Stimulated activated CD4-positive, alpha-beta T cell treated with anti-CD3 and anti-CD28 coated beads, Interleukin-1b, Interleukin-23, amount 100 ng/mL, for 1 hour (primary cell): ENCODE measurements around the gene GAGE10.
"Not testable (repeated sequence)": the region's sequence is repeated elsewhere in the genome, so short reads cannot be mapped to it uniquely, and the experiment has no call there.

Experiments
- DNase-seq, 2 donors: peaks; one replicate each; pipeline ENCODE4 v3.0.0-alpha.2; 2020; ENCODE audit warnings: low read depth in 2 of 2

GAGE10 gene

DNA sequence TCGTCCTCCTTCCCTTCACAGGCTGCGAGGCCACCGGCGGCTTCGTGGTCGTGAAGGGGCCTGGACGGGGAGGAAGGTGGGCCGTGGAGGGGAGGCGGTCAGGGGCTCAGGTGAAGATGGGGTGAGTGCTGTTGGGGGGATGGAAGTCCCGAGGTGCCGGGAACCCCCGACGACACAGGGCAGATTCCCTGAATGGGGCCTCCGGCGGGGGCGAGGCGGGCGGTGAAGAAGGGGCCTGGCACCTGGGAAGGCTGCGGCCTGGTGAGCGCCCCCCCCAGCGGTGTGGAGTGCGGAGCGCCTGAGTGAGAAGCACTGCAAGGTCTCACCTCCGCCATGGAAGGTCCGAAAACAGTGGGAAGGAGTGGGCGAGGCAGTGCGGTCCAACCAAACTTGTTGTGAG lies 18.8 kb downstream of the GAGE10 start:
- DNase-seq, result not testable (repeated sequence)

DNA sequence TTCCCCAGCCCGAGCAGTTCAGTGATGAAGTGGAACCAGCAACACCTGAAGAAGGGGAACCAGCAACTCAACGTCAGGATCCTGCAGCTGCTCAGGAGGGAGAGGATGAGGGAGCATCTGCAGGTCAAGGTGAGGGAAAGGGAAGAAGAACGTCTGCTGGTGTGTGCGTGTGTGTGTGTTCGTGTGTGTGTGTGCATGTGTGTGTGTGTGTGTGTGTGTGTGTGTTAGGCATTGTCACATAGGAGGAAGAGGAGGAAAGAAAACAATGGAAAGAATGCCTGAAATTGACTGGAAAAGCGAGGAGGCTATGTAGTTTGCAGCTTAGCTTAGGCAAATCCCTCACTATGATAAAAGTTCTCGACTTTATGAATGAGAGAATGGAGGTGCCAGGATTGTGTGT lies 20.3 kb downstream of the GAGE10 start:
- not testable (repeated sequence) for DNase-seq

DNA sequence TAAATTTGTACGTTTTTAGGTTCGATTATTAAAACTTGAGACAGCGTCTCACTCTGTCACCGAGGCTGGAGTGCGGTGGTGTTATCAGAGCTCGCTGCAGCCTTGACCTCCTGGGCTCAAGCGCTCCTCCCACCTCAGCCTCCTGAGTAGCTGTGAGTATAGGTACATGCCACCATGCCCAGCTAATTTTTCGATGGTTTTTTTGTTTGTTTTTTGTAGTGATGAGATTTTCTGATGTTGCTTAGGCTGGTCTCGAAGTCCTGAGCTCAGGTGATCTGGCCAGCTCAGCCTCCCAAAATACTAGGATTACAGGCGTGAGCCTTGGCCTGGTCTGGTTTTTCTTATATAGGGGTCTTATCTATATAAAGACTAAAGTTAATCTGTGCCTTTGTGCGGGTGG lies 27.0 kb downstream of the GAGE10 start:
- DNase-seq, result not testable (repeated sequence)

DNA sequence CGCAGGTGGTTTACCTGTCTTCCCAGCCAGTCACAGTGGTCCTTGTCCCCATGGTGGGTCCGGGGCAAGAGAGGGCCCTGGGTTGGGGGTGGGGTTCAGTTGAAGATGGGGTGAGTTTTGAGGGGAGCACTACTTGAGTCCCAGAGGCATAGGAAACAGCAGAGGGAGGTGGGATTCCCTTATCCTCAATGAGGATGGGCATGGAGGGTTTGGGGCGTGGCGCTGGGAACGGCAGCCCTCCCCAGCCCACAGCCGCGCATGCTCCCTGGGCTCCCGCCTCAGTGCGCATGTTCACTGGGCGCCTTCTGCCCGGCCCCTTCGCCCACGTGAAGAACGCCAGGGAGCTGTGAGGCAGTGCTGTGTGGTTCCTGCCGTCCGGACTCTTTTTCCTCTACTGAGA lies 27.8 kb downstream of the GAGE10 start, which contains the start of gene GAGE13:
TSS of gene GAGE13 (plus strand) at position 301 of the 400 bp plus-strand sequence. CDS start 1,156 bp downstream, outside the sequence.
- DNase-seq, result not testable (repeated sequence)

DNA sequence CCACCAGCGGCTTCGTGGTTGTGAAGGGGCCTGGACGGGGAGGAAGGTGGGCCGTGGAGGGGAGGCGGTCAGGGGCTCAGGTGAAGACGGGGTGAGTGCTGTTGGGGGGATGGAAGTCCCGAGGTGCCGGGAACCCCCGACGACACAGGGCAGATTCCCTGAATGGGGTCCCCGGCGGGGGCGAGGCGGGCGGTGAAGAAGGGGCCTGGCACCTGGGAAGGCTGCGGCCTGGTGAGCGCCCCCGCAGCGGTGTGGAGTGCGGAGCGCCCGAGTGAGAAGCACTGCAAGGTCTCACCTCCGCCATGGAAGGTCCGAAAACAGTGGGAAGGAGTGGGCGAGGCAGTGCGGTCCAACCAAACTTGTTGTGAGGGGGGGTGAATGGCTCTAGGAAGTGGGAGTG lies 28.4 kb downstream of the GAGE10 start:
- DNase-seq, result not testable (repeated sequence)

DNA sequence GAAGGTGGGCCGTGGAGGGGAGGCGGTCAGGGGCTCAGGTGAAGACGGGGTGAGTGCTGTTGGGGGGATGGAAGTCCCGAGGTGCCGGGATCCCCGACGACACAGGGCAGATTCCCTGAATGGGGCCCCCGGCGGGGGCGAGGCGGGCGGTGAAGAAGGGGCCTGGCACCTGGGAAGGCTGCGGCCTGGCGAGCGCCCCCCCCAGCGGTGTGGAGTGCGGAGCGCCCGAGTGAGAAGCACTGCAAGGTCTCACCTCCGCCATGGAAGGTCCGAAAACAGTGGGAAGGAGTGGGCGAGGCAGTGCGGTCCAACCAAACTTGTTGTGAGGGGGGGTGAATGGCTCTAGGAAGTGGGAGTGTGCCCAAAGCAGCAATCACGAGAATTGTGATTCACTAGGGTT lies 38.0 kb downstream of the GAGE10 start:
- not testable (repeated sequence) for DNase-seq

DNA sequence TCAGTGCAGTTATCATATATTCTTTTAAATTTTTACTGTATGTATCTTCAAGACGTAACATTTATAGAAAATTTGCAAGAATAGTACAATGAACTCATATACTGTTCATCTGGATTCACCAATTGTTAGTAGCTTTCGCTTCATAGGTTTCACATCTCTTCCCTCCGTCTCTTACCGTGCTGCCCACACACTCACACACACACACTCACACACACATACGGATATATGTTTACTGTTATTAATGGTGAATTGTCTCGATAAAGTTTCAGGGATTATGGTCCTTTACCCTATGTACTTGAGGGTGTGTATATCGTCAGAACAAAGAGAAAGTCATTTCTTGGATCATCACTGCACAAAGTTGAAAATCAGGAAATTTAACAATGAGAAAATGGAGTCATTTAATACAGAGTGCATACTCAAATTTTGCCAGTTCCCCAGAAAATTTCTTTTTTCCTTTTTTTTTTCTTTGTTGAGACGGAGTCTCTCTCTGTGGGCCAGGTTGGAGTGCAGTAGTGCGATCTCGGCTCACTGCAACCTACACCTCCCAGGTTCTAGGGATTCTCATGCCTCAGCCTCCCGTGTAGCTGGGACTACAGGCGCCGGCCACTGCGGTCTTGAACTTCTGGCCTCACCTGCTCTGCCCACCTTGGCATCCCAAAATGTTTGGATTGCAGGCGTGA lies 41.2 kb downstream of the GAGE10 start:
- DNase-seq, result not testable (repeated sequence)

DNA sequence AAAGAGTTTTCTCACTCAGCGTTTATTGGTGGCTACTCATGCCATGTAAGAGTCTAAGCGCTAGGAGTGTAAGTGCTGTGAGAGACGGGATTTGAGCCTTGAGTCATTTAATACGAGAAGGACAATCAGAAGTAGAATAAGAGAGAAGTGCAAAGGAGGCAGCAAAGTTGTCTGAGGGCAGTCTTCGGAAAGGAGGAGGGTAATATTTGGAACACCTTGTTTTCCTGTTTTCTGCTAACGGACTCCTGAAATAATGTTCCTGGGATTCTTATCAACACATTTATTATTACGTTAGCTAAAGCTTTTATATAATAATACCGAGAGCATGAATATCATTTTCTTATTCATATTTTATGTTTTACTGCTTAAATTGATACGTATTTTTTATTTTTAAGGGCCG lies 42.0 kb downstream of the GAGE10 start:
- not testable (repeated sequence) for DNase-seq

DNA sequence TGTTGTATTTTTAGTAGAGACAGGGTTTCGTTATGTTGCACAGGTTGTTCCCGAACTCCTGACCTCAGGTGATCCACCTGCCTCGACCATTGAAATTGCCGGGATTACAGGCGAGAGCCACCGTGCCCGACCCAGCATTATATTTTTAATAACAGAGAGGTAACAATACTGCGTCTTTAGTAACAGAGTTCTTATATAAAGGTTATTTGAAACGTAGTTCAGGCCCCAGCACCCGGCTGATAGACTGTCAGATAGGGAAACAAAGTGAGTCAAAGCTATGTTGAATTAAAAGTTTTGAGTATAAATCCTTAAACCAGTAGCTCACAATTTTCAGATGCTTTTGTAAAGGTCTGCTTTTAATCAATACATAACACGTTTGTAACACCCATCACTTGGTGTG lies 42.7 kb downstream of the GAGE10 start:
- DNase-seq, result not testable (repeated sequence)
